Measurements from ENCODE around the gene COL8A2.

COL8A2 gene

GRCh38 chr1:36093929-36094328, 31.1 kb downstream of the COL8A2 start:
- TF ChIP-seq CTCF (IDR thresholded peaks at IDR 0.05), result no peak

- TF ChIP-seq CTCF (IDR thresholded peaks at IDR 0.05), result no peak
These were observed 31.8 kb downstream of the COL8A2 start for GRCh38 chr1:36093226-36093625.

DNA sequence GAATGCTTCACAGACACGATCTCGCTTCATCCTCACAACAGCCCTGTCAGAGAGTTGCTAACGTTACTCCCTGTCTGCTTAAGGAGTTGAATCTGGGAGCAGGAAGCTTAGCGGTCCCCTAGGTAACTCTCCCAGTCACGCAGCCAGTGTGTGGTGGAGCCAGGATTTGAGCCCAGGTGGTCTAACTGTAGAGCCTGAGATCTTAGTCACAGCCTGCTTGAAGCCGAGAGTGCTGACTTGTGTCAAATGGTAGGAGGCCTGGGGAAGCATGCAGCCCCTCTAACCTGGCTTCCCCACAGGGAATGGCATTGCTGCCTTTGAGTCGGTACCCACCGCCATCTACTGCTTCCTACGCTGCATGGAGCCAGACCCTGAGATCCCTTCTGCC, 32.2 kb downstream of the COL8A2 start:
- no peak for TF ChIP-seq CTCF (IDR thresholded peaks at IDR 0.05)

GRCh38 chr1:36092166-36092797, 32.7 kb downstream of the COL8A2 start:
- TF ChIP-seq CTCF (IDR thresholded peaks at IDR 0.05), result no peak

DNA sequence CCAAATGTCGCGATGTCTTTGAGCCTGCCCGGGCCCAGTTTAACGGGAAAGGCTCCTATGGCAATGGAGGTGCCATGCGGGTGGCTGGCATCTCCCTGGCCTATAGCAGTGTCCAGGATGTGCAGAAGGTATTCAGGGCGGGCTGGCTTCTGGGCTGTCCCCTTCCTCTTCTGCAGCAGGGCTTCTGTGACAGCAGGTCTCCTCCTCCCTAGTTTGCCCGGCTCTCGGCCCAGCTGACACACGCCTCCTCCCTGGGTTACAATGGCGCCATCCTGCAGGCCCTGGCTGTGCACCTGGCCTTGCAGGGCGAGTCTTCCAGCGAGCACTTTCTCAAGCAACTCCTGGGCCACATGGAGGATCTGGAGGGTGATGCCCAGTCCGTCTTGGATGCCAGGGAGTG, 33.3 kb downstream of the COL8A2 start:
- TF ChIP-seq CTCF (IDR thresholded peaks at IDR 0.05), result no peak

- no peak for TF ChIP-seq CTCF (IDR thresholded peaks at IDR 0.05)
These were observed 33.9 kb downstream of the COL8A2 start for GRCh38 chr1:36091141-36091540.

DNA sequence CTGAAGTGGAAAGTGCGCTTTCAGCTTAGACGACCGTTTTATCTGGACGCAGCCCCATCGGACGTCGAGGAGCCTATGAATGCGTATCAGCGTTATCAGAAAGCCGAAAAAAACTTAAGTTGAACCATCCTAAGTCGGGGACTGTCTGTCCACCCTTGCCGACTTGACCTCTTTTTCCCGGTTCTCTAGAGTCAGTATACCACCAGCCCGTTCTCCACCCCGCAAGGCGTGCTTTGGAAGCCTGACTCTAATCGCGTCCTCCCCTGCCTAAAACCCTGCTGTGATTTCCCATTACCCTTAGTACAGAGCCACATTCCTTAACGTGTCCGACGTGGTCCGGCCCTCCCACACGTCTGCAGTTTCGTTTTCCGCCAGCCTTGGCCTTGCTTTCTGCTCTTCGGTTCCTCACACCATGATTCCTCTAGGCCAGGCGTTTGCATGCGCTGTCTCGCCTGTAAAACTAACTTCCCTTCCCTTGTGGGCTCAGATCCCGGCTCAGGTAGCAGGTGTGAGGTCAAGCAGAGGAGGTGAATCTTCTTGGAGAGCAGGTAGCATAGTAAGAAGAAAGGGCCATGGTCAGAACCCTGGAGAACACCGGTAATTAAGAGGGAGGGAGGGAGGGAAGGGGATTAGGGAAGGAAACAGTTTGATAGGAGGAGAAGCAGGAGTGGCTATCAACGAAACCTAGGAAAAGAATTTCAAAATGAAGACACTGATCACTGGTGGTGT, 35.5 kb downstream of the COL8A2 start:
- no peak for TF ChIP-seq CTCF (IDR thresholded peaks at IDR 0.05)

Measured in LNCAP (cell line).